GM21360 (cell line): ENCODE measurements around the gene KCND3.

Experiments used
- ATAC-seq: cut with Tn5 transposase; IDR thresholded peaks from one replicate; pipeline ENCODE4 v1.9.1; 2021; ENCODE audit warnings: mild to moderate bottlenecking, moderate library complexity; ENCODE audit not compliant: unreplicated experiment

Gene KCND3

DNA sequence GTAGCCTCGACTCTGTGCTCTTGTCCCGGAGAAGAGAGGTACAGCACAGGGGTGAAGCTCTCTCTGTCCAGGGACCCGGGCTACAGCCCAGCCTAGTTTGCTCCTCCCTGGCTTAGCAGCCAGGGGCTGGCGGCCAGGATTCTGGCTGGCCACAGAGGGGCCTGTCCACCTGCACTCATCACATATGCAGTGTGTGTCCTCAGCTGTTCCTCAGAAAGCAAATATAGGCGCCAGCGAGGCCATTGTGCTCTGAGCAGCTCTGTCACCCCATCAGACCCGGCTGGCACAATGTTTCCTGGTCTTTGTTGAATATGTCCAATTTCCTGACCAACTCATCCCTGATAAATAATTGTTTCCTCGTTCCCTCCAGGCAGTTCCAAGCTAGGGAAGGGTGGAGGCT is 28.5 kb downstream of the KCND3 start:
- no peak for ATAC-seq

DNA sequence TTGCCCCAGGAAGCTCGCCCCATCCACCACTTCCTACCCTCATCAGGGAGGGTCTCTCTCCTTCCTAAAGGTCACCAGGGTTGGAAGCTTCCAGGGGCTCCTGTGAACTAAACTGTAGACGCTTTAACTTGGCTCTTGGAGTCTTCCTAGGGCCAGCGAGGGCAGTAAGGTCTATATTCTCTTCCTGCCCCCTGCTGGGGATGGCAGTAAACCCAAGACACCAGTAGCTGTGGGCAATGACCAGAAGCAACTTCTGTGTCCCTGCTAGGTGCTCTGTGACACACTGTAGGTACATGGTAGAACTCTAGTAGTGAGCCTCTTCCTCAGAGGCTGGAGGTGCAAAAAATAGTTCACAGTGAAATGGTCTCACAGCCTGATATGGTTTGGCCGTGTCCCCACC is 30.0 kb downstream of the KCND3 start:
- ATAC-seq = no peak

DNA sequence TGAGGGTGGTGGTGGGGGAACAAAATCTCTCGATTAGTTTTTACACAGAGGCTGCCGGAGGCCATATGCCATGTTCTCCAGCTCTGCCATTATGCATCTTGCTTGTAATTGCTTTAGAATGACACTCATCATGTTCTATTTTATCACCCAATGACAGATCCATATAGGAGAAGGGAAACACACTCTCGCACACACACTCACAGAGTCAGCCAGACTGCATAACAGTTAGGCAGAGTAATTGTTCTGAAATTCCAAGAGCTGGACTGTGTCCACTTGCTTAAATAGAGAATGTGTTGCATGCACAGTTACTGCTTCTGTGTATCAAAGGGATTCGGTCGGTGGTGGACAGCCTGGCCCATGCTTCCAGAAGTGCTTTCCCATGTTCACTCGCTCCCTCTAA is 30.6 kb downstream of the KCND3 start:
- no peak for ATAC-seq

DNA sequence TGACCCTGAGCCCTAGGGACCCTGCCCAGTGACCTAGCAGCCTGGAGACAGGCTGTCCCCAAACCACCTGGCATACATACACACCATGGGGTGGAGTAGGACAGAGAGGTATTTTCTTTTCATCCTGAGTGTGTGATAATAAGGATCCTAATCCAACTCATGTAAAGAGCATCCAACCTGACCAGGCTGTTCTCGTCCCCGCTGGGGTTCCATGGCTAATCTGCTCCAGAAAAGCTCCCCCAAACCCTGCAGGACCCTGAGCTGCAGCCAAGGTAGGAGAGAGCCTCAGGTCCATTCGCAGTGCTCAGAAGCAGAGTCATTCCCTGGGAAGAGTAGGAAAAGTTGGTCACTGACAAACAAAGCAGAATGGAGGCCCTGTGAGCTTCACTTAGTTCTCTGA is 31.4 kb downstream of the KCND3 start:
- no peak for ATAC-seq

DNA sequence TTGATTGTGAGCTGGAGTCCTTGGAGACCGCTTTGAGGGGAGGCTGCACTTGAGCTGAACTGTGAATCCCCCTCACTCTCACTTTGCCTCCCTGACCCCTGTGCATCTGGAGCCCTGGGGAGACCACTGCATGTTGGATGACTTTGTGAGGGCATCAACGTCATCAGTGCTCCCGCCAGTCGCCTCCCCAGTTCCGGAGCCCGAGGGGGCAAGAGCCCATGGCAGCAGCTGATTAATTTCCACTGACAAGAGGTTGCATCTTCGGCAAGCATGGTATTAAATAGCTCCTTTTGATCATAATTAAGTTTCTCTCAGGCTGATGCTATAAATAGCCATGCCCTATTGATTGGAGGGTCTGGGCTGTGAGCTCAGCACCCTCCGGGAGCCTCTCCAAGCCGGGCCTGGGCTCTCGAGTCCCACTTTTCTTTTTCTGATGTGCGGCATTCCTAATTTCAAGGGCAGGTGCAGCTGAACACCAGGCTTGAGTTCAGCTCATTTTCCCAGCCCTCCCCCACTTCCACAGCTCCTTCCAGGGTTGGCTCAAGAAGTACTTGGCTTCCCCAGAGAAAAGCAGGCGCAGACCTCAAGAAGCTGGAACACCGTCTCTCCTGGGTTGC is 33.2 kb downstream of the KCND3 start:
- no peak for ATAC-seq

DNA sequence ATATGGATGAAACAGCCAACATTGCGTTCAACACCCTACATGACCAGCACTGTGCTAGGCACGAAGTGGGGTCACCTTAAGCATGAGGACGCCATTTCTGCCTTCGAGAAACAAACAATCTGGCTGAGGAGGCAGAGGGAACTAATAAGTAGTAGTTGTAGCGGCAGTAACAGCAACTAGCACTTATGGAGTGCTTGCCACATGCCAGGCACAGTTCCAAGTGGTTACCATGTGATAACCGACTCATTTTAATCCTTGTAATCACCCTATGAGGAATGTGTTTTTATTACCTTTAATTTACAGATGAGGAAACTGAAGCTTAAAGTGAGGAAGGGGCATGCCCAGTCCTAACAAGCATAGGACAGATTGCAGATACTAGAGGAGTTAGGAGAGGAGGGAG is 33.7 kb downstream of the KCND3 start:
- no peak for ATAC-seq

DNA sequence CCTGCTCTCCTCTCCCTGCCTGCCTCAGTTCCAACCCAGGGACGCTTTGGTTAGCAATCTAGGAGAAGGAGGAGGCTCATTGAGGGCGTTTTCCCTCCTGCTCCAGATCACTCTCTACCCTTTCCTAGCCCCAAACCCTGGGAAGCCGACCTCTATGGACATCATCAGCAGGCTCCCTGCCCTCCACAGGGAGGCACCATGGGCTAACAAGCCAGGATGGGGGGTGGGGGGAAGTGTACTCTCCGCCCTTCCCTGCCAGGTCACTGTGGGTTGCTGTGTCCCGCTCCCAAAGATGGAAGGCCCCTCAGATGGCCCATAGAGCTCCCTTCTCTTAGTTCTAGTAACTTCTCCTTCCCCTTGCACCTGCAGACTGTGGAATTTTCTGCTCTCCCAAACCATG is 35.7 kb downstream of the KCND3 start:
- no peak for ATAC-seq

DNA sequence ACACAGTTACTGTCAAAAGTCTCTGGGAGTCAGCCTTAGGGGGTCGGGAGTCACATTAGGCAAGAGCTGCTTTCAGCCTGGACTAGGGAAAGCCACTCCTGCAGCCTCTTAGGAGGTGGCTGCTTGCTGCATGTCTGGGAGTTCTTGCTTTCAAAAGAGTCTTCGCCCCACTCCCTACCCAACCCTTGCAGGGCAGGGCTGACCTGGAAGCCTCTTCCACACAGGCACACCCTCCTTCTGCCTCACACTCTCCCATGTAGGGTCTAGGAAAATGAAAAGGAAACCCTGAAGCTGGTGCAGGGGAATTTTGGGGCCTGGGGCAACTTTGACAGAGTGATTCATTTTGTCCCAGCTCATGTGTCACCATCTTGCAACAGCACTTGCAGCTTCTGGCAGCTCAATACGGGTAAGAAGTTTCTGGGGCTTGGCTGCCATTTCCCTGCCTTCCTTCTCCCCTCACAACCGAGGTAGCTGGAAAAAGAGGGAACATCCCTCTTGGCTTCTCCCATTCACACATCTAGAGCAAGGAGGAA is 37.3 kb downstream of the KCND3 start:
- no peak for ATAC-seq

DNA sequence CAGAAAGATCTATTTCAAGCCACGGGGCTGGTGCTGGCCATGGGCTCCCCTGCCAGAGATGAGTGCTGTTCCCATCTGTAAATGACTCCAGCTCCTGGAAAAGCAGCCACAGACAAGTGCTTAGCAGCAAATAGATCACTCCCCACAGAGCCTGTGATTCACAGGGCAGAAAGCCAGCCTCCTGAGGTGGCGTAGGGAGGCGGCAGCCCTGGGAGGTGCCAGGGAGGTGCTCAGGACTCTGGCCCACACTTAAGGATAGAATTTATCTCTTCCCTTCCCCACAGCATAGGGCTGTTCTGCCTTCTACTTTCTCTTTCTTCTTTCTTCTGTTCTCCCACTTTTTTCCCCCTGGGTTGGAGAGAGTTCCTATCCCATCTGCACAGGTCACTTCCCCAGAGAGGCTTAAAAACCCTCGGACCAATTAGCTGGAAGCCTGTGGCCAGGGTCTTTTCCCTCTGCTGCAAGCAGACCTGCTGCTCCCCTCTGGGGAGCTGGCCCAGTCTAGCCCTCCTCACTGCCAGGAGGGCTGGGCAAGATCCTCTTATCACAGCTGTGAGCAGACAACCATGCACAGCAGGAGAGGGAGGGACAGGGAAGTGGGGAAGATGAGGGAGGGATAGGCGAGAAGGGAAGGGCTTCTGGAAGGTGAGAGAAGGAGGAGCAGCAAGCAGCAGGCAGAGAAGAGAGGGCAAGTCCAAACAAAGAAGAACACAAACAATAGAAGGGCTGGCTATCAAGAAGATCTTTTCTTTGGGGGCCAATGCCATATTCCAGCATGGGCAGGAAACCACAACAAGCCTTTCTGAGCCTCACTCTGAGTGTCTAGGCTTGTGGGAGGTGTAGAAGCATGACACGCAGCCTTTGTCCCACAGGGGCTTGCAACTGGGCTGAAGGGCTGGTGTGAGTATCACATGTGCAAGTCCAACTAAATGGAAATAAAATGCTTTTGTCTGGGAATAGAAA is 41.0 kb downstream of the KCND3 start:
- ATAC-seq = no peak

DNA sequence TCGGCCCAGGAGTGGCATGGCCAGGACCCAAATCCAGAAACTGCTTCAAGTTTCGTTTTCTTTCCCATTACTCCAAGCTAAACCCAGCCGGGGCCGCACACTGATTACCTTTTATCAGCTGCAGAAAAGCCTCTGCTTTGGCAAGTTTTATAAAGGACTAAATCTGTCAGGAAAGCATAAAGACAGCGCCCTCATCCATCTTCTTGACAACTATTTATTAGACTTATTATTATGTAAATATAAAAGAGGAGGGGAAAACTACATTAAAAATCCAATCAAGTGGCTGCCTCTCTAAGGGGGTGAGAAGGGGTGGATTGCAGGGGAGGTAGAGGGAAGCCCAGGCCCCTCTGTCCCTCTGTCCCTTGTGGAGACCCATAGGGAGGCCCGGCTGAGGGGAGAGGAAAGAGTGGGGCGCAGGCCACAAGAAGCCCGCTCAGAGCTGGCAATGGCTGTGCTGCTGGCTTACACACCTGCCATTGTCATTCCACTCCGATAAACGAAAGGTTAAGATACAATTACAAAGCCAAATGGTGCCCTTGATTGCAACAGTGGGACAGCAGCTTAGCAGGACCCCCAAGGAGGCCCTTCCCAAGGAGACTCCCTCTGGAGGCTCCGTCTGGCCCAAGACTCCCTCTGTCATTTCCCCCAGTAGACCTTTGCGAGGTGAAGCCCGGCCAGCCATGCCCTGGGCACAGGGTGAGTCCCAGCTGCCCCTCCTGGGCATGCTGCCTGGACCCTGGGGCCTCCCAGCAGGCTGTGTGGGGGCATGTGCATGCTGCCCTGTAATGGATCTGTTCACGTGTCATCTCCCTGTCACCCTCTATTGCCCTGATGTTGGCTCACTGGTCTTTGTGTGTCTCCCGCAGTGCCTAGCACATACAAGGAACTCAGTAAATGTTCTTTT is 45.4 kb downstream of the KCND3 start:
- no peak for ATAC-seq

DNA sequence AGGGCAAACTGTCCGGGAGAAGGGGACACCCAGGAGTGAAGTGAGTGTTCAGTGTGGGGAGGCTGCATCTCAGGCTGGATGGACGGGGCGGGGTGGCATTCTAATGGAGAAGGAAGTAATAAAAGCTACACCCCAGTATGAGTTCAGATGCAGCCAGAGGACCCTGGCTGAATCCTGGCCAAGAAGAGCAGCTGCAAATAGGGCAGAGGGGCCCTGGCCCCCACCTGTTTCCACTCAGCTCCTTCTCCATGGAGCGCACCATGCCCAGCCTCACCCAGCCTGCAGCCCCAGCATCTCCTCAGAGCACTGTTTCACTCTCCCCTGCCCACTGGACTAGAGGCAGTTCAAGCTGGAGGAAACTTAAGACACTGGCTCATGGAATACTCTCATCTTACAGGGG is 46.4 kb downstream of the KCND3 start:
- ATAC-seq = no peak

DNA sequence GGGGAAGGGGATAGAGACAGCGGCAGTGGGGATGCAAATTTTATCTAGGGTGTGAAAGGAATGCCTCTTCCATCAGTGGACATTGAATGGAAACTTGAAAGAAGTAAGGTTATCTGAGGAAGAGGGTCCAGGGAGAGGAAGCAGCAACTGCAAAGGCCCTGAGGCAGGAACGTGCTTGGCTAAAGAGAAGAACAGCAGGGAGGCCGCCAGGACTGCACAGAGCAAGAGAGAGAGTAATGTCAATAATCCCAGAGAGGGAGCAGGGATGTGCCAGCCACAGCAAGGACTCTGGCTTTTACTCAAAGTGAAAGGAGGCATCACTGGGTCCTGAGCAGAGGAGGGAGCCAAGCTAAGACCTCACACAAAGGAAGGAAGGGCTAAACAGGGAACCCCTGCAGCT is 50.9 kb downstream of the KCND3 start:
- ATAC-seq = no peak

DNA sequence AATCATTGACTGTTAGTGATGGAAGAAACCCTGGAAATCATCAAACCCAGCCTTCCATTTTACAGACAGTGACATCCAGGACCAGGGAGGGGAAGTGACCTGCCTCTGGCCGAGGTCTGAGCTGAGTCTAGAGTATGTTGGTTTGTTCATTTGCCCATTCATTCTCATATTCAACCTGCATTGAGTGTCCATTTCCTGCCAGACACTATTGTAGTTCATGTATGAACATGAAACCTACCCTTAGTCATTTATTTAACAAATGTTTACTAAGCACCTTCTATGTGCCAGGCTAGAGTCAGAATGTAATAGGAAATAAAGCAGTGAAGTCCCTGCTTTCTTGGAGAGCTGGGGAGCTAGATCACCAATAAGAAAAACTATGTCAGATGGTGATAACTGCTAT is 51.3 kb downstream of the KCND3 start:
- no peak for ATAC-seq

DNA sequence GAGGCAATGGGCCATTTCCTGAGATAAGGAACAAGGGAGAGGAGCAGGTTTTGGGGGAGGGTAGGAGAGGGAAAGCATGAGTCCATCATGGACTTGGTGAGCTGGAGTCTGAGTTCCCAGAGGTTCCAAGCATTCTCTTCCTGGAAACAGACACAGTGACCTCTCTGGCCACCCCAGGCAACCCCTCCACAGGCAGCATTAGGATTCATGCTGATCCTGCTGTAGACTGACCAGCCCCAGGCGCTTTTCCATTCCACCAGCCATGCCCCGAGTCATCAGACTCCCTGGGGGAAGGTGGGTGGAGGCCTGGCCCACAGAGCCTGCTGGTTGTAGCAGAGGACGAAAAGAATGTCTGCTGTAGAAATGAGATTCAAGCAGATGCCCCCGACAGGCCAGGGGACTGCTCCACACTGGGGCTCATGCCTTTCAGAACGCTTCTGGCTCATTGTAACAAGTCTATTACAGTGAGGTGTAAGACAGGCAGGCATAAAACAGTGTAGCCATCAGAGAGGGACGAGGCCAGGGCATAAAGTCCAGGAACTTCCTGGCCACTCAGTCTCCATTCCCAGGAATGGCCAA is 52.2 kb downstream of the KCND3 start:
- no peak for ATAC-seq

DNA sequence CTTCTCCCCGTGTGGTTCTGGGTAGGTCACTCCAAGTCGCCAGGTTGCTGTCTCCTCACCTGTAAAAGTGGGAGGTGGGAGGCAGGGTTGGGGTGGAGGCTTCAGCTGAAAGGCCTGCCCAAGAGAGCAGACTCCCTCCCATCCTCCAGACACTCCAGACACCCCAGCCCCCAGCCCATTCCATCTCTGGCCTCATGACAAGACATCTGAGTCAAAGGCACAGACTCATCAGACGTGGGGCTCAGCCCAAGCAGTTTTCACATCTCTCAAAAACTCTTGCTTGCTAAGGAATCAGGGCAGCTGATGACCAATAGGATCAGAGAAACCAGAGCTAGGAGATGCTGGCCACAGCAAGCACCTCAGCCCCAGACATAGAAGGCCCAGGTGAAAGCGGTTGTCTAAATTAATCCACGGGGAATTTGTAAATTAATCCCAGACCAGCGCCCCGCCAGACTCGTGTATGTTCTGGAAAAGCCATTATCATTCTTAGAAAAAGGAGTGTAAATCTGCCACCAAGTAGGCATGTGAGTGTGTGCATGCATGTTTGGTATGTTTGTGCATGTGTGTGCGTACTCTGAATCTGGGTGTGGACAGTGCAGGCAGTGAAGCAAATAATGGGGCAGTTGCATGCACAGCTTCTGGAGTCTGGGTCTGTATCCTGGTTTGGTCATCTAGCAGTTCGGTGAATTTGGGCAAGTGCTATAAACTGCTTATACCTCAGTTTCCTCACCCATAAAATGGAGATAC is 55.2 kb downstream of the KCND3 start:
- no peak for ATAC-seq

DNA sequence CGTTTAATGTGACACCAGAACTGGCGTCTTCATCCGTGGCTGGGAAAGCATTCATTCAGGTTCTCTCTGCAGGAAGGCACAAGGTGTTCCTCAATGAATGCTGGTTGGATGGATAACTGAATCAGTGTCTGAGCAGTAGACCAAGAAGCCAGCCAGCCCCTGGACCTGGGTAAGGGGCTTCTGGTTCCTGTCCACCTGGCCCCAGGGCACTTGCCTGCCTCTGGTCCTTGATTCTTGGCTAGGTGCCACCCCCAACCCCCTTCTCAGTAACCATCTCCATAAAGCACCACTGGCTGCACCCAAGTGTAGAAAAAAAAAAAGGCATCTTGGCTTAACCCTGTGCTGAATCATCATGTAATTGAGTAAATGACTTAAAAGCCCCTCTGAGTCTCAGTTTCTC is 59.1 kb downstream of the KCND3 start:
- no peak for ATAC-seq

DNA sequence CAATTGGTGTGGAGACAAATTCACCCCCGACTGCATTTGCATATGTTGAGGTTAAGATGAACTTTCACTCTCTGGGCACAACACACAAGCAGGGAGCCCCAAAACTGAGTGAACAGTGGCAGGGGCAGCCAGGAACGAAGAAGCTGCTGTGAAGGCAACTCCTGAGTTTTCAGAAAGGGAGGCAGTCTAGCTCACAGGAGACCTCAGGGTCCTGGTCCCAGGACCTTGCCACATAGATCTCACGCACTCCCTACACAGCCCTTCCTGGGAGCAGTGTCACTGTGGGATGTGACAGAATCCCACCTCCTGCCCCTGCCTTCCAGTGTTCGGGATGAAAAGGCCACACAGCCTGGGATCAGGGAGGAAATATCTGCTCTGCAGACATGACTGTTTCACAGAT is 60.9 kb downstream of the KCND3 start:
- ATAC-seq = no peak

DNA sequence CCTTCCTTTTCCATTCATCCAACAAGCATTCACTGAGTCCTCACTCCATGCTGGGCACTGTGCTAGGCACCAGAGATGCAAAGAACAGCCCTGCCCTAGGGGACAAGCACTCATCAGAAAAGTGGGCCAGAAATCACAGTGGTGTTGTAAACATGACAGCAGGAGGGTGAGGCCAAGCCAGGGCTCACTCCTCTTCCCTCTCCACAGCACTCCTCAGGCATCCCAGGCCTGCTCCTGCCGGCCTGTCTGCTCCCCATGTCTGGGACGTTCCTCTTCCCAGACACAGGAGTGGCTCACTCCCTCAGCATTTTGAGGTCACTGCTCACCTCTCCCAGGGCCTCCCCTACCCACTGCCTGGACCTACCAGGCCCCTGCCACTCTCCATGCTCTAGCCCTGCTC is 61.8 kb downstream of the KCND3 start:
- no peak for ATAC-seq

DNA sequence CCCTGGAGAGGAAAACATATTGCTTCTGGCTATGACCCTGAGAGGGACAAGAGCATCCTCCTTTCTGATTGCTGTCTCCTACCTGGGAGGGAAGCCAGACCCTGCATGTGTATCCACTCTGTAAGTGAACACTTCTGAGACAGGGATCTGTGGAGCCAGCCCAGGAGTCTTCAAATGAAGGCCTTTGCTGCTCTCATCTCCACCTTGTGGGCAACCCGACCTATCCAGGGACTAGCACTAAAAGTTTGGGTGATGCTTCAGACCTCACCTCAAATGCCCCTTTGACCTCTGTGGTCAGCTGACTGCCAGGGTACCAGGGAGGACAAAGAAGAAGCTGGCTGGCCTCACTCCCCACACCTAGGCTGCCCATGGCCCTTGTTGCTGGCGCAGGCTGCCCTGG is 64.7 kb downstream of the KCND3 start:
- ATAC-seq = no peak

DNA sequence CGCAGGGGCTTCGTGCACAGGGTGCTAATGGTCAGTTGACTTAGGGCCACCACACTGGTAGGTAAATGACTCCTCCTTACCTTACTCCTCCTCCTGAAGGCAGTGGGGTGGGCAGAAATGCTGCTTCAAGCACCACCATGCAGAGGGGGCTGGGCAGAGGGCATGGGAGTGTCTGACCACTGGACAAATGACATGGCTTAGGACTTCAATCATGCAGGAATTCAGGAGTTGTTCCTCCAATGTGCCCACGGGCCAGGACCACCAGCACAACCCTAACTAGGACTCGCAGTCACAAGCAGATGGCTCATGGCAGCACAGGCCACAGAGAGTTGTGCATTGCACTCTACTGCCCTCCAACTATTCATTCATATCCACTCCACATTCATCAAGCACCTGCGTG is 65.7 kb downstream of the KCND3 start:
- ATAC-seq = no peak
